K562 (cell line): ENCODE results near the gene PARD3B. TPM values are rescaled to one million over a fixed set of nuclear protein-coding genes. Genes with fewer than 3 reads are reported as not detected.

ENCODE experiments used
- ATAC-seq: fragments of 200-7000 bp; cut with Tn5 transposase; 3 replicates; pipeline ENCODE4 v1.9.1; 2020; ENCODE audit warnings: moderate library complexity
- BruUV-seq: library from RNA; stranded (reverse); fragments of 400-500 nt; replicated peaks from 2 replicates; lab custom pipeline; 2021; lab: Mats Ljungman, UMichigan
- CTCF ChIA-PET: fragments of 300-600 bp; formaldehyde crosslinking; extraction: SDS; loops from one replicate; lab custom pipeline; 2021; ENCODE audit warnings: low intra/inter-chr PET ratio; lab: Yijun Ruan, JAX
- POLR2A ChIA-PET: fragments of 300-600, 350-650 bp; sonication (Branson Sonifier 250); formaldehyde crosslinking; extraction: SDS; loops from one replicate; lab custom pipeline; 2021; ENCODE audit warnings: antibody characterized with exemption, inconsistent platforms; lab: Yijun Ruan, JAX
- DNase-seq, 4 experiments: peaks; one replicate each; pipeline versions ENCODE4 v3.0.0 to v3.0.0-alpha.2; 2011 to 2018; ENCODE audit warnings: low spot score in 3 of 4, mixed read lengths in 3 of 4; ENCODE audit errors: extremely low read depth in 1 of 4
- FAIRE-seq: peaks from 2 replicates; lab custom pipeline; 2011; peaks lifted over from hg19 to GRCh38; lab: Jason Lieb, UNC
- H2AFZ ChIP-seq: 2 replicates; pipeline ENCODE4 v1.6.0; 2011; ENCODE audit warnings: low read depth, low read length, control low read depth, inconsistent platforms
- H3K27ac ChIP-seq: fragments of 200-600 bp; 3 replicates; pipeline ENCODE4 v1.8.0; 2011; ENCODE audit warnings: low read depth, mild to moderate bottlenecking, control low read depth, inconsistent platforms, low read length, moderate library complexity, mixed read lengths; ENCODE audit errors: extremely low read depth
- H3K27me3 ChIP-seq, 2 experiments: fragments of 300-600 bp in 1 of 2; 2 replicates in 1 of 2; 3 replicates in 1 of 2; pipeline versions ENCODE4 v1.6.0 to v1.8.0; 2011; ENCODE audit warnings: inconsistent platforms in 2 of 2, low read length in 2 of 2, mild to moderate bottlenecking in 1 of 2, mixed read lengths in 1 of 2, moderate library complexity in 1 of 2; ENCODE audit not compliant: control insufficient read depth in 2 of 2, insufficient read depth in 2 of 2
- H3K36me3 ChIP-seq: fragments of 300-600 bp; 3 replicates; pipeline ENCODE4 v1.8.0; 2011; ENCODE audit warnings: mild to moderate bottlenecking, low read length, inconsistent platforms; ENCODE audit not compliant: control insufficient read depth, insufficient read depth
- H3K4me1 ChIP-seq, 2 experiments: fragments of 200-600 bp in 1 of 2; replicated peaks in 1 of 2; 2 replicates in 1 of 2; 3 replicates in 1 of 2; pipeline versions ENCODE4 v1.5.1 to v1.8.0; 2011; ENCODE audit warnings: inconsistent platforms in 2 of 2, low read length in 2 of 2, mild to moderate bottlenecking in 1 of 2, mixed read lengths in 1 of 2, moderate library complexity in 1 of 2; ENCODE audit not compliant: control insufficient read depth in 2 of 2, insufficient read depth in 2 of 2
- H3K4me2 ChIP-seq: 2 replicates; pipeline ENCODE4 v1.6.1; 2011; ENCODE audit warnings: low read length, control low read depth, inconsistent platforms, mixed read lengths; ENCODE audit not compliant: insufficient read depth
- H3K4me3 ChIP-seq: fragments of 200-600 bp; sonication (generic), shearing (Covaris generic); 2 replicates; pipeline ENCODE4 v1.5.1; 2016; ENCODE audit warnings: control low read depth, inconsistent platforms
- H3K79me2 ChIP-seq: fragments of 200-600 bp; 3 replicates; pipeline ENCODE4 v1.8.0; 2011; ENCODE audit warnings: low read length, inconsistent platforms; ENCODE audit not compliant: control insufficient read depth, insufficient read depth
- H3K9ac ChIP-seq, 2 experiments: 2 replicates each; pipeline versions ENCODE4 v1.6.0 to v1.6.1; 2011; ENCODE audit warnings: low read depth in 2 of 2, low read length in 2 of 2, control low read depth in 1 of 2, inconsistent platforms in 1 of 2, mild to moderate bottlenecking in 1 of 2, mixed read lengths in 1 of 2; ENCODE audit not compliant: insufficient read depth in 1 of 2
- H3K9me1 ChIP-seq: one replicate; pipeline ENCODE4 v1.6.0; 2011; ENCODE audit warnings: inconsistent platforms, mild to moderate bottlenecking, low read length, moderate library complexity; ENCODE audit not compliant: control insufficient read depth, insufficient read depth
- H3K9me3 ChIP-seq: replicated peaks from 2 replicates; pipeline ENCODE4 v1.5.1; 2011; ENCODE audit warnings: low read depth, low read length, inconsistent platforms; ENCODE audit not compliant: control insufficient read depth, insufficient read depth
- H4K20me1 ChIP-seq: replicated peaks from 2 replicates; pipeline ENCODE4 v1.6.1; 2011; ENCODE audit warnings: low read length, inconsistent platforms, mixed read lengths; ENCODE audit not compliant: control insufficient read depth, insufficient read depth
- CBX1 ChIP-seq: sonication (generic); IDR thresholded peaks from 2 replicates; pipeline ENCODE4 v1.6.1; 2016; ENCODE audit warnings: antibody characterized with exemption, low read depth, mild to moderate bottlenecking
- CHCHD3 ChIP-seq: fragments of 250-450 bp; sonication (Bioruptor Pico); IDR thresholded peaks from 2 replicates; pipeline ENCODE4 v2.1.2; 2022; ENCODE audit warnings: mild to moderate bottlenecking
- NR3C1 ChIP-seq: sonication (generic); formaldehyde crosslinking; IDR thresholded peaks from 2 replicates; pipeline ENCODE4 v1.8.1; 2022; ENCODE audit warnings: missing genetic modification reagents
- NUFIP1 ChIP-seq: fragments of 450-650 bp; IDR thresholded peaks from 2 replicates; pipeline ENCODE4 v1.6.1; 2018; ENCODE audit not compliant: partially characterized antibody
- RBM39 ChIP-seq: fragments of 200-400 bp; formaldehyde crosslinking; optimal IDR thresholded peaks from 2 replicates; pipeline ENCODE3; 2018; ENCODE audit warnings: low read depth, low read length
- ZNF134 ChIP-seq: fragments of 250-450 bp; sonication (Bioruptor Pico); conservative IDR thresholded peaks from 2 replicates; pipeline ENCODE4 v1.4.0; 2020
- ZNF41 ChIP-seq: fragments of 250-450 bp; sonication (Bioruptor Pico); conservative IDR thresholded peaks from 2 replicates; pipeline ENCODE4 v1.4.0; 2020; ENCODE audit warnings: mild to moderate bottlenecking
- WGBS: fragments of 100-300 bp; shearing (Covaris generic); methylation state at CpG from one replicate; pipeline ENCODE4 v1.1.6; 2016; ENCODE audit warnings: low coverage, mixed read lengths; ENCODE audit not compliant: insufficient coverage; ENCODE audit errors: missing lambda C conversion rate; 5-methylcytosine and 5-hydroxymethylcytosine counted together
- in situ Hi-C: fragments of 300-500 bp; cut with MboI; formaldehyde crosslinking; loops from 4 replicates; pipeline ENCODE4 v1.15.0; 2018; ENCODE audit warnings: inconsistent platforms, mixed read lengths
- intact Hi-C: fragments of 100-400 bp; cut with micrococcal nuclease; formaldehyde crosslinking; loops from 2 replicates; pipeline ENCODE4 v1.14.2; 2022
- polyA plus RNA-seq, 8 experiments: library from polyadenylated mRNA; depleted of rRNA in 4 of 8; stranded (reverse) in 5 of 8; unstranded in 3 of 8; fragments of >200 nt; fragmentation: Nextera tagmentation in 2 of 8; fragmentation: Illumina TruSeq in 1 of 8; extraction: Ambion mirVana in 2 of 8; extraction: Trizol in 1 of 8; gene quantifications; 2 replicates each; pipeline versions ENCODE4 v1.2.1 to v1.2.3, GENCODE V29; 2011 to 2014; ENCODE audit warnings: inconsistent platforms in 1 of 8, missing spikeins in 1 of 8
- total RNA-seq, 7 experiments: library from RNA; depleted of rRNA in 6 of 7; stranded (reverse); fragments of >200 nt in 6 of 7; fragmentation: Illumina TruSeq in 2 of 7; extraction: Trizol in 2 of 7; gene quantifications; 2 replicates each; pipeline versions ENCODE4 v1.2.1 to v1.2.3, GENCODE V29; 2011 to 2021; ENCODE audit warnings: low replicate concordance in 1 of 7
- TF ChIP-seq, protein P1 (sequence below): sonication (generic); formaldehyde crosslinking; IDR thresholded peaks from 2 replicates; pipeline ENCODE4 v1.8.1; 2022; ENCODE audit warnings: missing genetic modification reagents

PARD3B gene
- total and polyA plus RNA-seq, 9 of the 15 experiments (the other 6 are each of a cell fraction or from before 2014, with no cell fraction given) = 0.15 to 3.0 (median 1.1) TPM

DNA sequence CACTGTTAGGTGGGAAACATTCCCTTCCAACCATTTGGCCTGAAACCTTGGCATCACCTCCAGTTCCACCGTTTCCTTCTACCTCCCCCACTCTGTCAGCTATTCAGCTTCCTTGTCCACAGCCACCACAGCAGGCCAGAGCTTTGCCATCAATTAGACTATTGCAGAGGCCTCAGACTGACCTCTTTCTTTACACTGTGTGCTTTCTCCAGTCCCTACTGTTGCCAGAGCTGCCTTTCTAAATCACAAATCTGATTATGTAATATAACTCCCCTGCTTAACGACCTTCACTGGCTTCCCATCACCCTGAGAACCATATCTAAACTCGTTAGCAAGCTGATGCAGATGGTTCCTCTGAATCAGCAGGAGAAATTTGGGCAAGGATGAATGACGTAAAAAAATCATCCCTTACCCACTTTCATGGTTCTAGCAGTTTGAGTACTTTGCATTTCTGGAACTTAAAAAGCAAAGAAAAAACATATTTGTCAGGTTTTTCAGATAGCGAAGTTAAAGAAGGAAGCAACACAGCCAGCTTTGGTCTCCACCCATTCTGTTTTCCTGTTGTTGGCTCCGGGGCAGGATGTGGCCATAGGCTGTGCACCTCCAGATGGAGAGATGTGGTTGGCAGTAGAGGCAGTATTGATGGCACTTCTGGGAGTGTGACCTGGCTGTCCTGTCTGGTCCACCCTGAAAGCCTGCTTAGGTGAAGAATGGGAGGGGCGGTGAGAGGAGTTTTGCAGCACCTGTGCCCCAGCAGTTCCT, 422.1 kb downstream of the PARD3B start:
- Histone ChIP-seq H3K79me2 (no peaks in the 10 kb centered on the region), H3K9me3 (no peaks in the 10 kb centered on the region), H3K4me2 (no peak overlapping the region), H3K4me1 (no peaks in the 10 kb centered on the region), H3K27ac (no peak overlapping the region), H3K9me1 (no peaks in the 10 kb centered on the region), H3K27me3 (no peaks in the 10 kb centered on the region), H3K36me3 (no peaks in the 10 kb centered on the region), H4K20me1 (no peaks in the 10 kb centered on the region), H3K9ac (no peak overlapping the region), H2AFZ (no peak overlapping the region), H3K4me3 (no peak overlapping the region)
- FAIRE-seq (no peak), DNase-seq (no peak), ATAC-seq (no peak)
- in situ Hi-C loops (no loop called here), intact Hi-C loops (no loop called here)
- TF ChIP-seq RBM39 (no peak), ZNF134 (CRISPR knock-in tag) (no peak), CBX1 (no peak), CHCHD3 (CRISPR knock-in tag) (no peak), NUFIP1 (no peak), NR3C1 (CRISPR knock-in tag) (no peak), ZNF41 (CRISPR knock-in tag) (no peak)
- TF ChIP-seq, protein P1, sequence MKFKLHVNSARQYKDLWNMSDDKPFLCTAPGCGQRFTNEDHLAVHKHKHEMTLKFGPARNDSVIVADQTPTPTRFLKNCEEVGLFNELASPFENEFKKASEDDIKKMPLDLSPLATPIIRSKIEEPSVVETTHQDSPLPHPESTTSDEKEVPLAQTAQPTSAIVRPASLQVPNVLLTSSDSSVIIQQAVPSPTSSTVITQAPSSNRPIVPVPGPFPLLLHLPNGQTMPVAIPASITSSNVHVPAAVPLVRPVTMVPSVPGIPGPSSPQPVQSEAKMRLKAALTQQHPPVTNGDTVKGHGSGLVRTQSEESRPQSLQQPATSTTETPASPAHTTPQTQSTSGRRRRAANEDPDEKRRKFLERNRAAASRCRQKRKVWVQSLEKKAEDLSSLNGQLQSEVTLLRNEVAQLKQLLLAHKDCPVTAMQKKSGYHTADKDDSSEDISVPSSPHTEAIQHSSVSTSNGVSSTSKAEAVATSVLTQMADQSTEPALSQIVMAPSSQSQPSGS (CRISPR knock-in tag) = no peak
- ChIA-PET POLR2A (interaction anchor here (0.5 kb wide), 1 partner anchor 477 kb away, joined by 3 read pairs; no protein-coding TSS in a partner anchor), CTCF (no interaction called here)
- BruUV-seq = no TSS peak
- 15% methylated on average over 6 of the region's 7 CpGs for WGBS
